Adrenal gland (tissue), 5 donors: ENCODE data around the gene RPS6KA2.

Experiments used
- POLR2A ChIP-seq, 2 donors: fragments of 450-650 bp; IDR thresholded peaks; one replicate each; pipeline ENCODE4 v1.6.1; 2017; ENCODE audit warnings: antibody characterized with exemption in 2 of 2, mild to moderate bottlenecking in 2 of 2, moderate library complexity in 1 of 2
- TF ChIP-seq, protein P1 (sequence below), 6 experiments: fragments of 450-650 bp in 4 of 6; fragments of 200-600 bp in 2 of 6; sonication (generic) in 1 of 6; IDR thresholded peaks; 1 replicate in 5 of 6; 2 replicates in 1 of 6; pipeline versions ENCODE4 v1.5.1 to v1.8.0; 2016 to 2021; ENCODE audit warnings: antibody characterized with exemption in 6 of 6, mild to moderate bottlenecking in 2 of 6, moderate library complexity in 1 of 6
- donor health status: DM: no; HTN: no; CAD: no.

DNA sequence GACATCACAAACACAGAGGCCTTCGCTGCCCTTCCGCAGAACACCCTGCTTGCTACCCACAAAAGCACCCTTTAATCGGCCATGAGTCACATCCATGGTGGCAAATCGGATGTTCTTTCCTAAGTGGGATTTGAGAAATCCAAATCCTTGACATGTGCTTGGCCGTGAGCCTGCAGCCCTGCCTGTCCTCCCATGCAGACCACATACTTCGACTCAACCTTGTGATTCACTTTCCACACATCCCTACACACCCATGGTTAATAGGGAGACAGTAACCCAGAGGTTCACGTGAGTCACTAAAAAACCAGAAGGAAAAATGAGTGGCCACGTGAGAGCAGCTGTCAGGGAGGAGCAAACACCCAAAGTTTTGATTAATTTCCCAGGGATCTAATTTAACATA, 59.9 kb downstream of the RPS6KA2 start:
- TF ChIP-seq, protein P1, sequence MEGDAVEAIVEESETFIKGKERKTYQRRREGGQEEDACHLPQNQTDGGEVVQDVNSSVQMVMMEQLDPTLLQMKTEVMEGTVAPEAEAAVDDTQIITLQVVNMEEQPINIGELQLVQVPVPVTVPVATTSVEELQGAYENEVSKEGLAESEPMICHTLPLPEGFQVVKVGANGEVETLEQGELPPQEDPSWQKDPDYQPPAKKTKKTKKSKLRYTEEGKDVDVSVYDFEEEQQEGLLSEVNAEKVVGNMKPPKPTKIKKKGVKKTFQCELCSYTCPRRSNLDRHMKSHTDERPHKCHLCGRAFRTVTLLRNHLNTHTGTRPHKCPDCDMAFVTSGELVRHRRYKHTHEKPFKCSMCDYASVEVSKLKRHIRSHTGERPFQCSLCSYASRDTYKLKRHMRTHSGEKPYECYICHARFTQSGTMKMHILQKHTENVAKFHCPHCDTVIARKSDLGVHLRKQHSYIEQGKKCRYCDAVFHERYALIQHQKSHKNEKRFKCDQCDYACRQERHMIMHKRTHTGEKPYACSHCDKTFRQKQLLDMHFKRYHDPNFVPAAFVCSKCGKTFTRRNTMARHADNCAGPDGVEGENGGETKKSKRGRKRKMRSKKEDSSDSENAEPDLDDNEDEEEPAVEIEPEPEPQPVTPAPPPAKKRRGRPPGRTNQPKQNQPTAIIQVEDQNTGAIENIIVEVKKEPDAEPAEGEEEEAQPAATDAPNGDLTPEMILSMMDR (IDR thresholded peaks at IDR 0.05): no peak
- TF ChIP-seq POLR2A (IDR thresholded peaks at IDR 0.05): no peak
